ENCODE data around the gene HIVEP3.

DNA sequence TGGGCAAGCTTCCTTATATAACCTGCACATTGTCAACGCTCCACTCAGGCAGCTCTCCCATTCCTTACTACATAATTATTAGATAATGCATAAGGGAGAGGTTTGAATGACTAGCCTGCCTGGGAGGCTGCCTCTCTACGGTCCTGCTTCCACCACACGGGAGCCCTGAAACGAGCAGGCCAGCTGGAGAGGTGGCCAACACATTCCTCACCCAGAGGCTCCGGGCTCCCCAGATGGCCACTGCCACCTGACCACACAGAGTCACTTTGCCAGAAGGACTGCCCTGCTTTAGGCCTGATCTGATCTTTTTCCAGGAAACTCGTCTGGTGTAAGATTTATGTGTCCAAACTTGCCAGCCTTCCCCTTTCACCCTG is 27.9 kb downstream of the HIVEP3 start:
- TF ChIP-seq ZNF589 (CRISPR knock-in tag; conservative IDR thresholded peaks at IDR 0.05) (no peak), RNF2 (conservative IDR thresholded peaks at IDR 0.05; ENCODE audit: low read depth) (no peak), SP1 (IDR thresholded peaks at IDR 0.05) (no peak), SP1 (CRISPR knock-in tag; IDR thresholded peaks at IDR 0.05) (no peak), ZNF3 (CRISPR knock-in tag; IDR thresholded peaks at IDR 0.05) (no peak), HMG20A (CRISPR knock-in tag; IDR thresholded peaks at IDR 0.05; ENCODE audit: borderline replicate concordance) (no peak), EZH2 (conservative IDR thresholded peaks at IDR 0.05; ENCODE audit: low read depth, low read length) (no peak), SAFB2 (CRISPR knock-in tag; IDR thresholded peaks at IDR 0.05; ENCODE audit: borderline replicate concordance, low read depth) (no peak), ZBTB21 (CRISPR knock-in tag; IDR thresholded peaks at IDR 0.05) (no peak), POLR2AphosphoS5 (IDR thresholded peaks at IDR 0.05; ENCODE audit: low read depth, low read length) (no peak), KLF15 (CRISPR knock-in tag; IDR thresholded peaks at IDR 0.05; ENCODE audit: borderline replicate concordance) (no peak), SMC3 (IDR thresholded peaks at IDR 0.05; ENCODE audit: low read length) (no peak)
- TF ChIP-seq, protein P1, sequence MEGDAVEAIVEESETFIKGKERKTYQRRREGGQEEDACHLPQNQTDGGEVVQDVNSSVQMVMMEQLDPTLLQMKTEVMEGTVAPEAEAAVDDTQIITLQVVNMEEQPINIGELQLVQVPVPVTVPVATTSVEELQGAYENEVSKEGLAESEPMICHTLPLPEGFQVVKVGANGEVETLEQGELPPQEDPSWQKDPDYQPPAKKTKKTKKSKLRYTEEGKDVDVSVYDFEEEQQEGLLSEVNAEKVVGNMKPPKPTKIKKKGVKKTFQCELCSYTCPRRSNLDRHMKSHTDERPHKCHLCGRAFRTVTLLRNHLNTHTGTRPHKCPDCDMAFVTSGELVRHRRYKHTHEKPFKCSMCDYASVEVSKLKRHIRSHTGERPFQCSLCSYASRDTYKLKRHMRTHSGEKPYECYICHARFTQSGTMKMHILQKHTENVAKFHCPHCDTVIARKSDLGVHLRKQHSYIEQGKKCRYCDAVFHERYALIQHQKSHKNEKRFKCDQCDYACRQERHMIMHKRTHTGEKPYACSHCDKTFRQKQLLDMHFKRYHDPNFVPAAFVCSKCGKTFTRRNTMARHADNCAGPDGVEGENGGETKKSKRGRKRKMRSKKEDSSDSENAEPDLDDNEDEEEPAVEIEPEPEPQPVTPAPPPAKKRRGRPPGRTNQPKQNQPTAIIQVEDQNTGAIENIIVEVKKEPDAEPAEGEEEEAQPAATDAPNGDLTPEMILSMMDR (CRISPR knock-in tag; IDR thresholded peaks at IDR 0.05) = no peak

Data from HepG2 (cell line).